Measurements from ENCODE around the gene CFAP45.

Gene CFAP45

GRCh38 chr1:159879136-159879535, 20.8 kb downstream of the CFAP45 start:
- Mint-ChIP-seq H3K27ac (no peak overlapping the region), H3K4me3 (no peak overlapping the region), H3K27me3 (peaks cover 4% of the 10 kb centered on the region), H3K4me1 (no peaks in the 10 kb centered on the region), H3K9me3 (no peaks in the 10 kb centered on the region), H3K36me3 (no peaks in the 10 kb centered on the region)
- DNase-seq = no peak
- CTCF ChIA-PET = interaction anchor here (1.3 to 1.5 kb wide), 3 partner anchors 12 to 81 kb away, joined by 4 to 6 read pairs (median 4); no protein-coding TSS in a partner anchor

GRCh38 chr1:159877695-159878444, 22.1 kb downstream of the CFAP45 start:
- H3K4me1 Mint-ChIP-seq = no peaks in the 10 kb centered on the region
- no peak overlapping the region for H3K4me3 Mint-ChIP-seq
- H3K27ac Mint-ChIP-seq = no peak overlapping the region
- peaks cover 7% of the 10 kb centered on the region for H3K27me3 Mint-ChIP-seq
- H3K36me3 Mint-ChIP-seq = no peaks in the 10 kb centered on the region
- H3K9me3 Mint-ChIP-seq = no peaks in the 10 kb centered on the region
- no peak for DNase-seq
- CTCF ChIA-PET = interaction anchor here (0.9 to 1.3 kb wide), 2 partner anchors 10 to 80 kb away, joined by 3 to 4 read pairs; no protein-coding TSS in a partner anchor

DNA sequence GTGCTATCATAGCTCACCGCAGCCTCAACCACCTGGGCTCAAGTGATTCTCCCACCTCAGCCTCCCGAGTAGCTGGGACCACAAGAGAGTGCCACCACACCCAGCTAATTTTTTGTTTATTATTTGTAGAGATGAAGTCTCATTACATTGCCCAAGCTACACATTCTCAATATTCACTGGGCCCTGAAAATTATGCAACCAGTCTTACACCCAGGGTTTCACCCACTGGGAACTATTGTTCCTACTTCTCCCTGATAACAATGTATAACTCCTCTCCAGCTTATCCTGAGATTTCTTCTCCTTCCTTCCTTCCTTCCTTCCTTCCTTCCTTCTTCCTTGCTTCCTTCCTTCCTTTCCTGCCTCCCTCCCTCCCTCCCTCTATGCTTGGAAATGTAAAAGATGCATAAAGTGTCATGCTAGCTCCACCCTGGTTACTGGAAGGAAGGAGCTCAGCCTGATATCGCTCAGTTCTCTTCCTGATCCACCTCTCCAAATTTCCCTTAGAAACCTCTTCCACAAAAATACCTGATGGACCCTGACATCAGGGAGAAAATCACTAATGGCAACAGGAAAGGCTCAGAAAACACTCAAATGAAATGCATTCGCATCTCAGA, 26.3 kb downstream of the CFAP45 start:
- no peak for DNase-seq
- H3K36me3 Mint-ChIP-seq = no peaks in the 10 kb centered on the region
- H3K27ac Mint-ChIP-seq = no peak overlapping the region
- CTCF ChIA-PET = interaction anchor here (0.6 to 3.2 kb wide), 5 partner anchors 16 to 134 kb away, joined by 3 to 11 read pairs (median 6); no protein-coding TSS in a partner anchor
- peaks cover 25% of the 10 kb centered on the region for H3K27me3 Mint-ChIP-seq
- H3K9me3 Mint-ChIP-seq = no peaks in the 10 kb centered on the region
- H3K4me3 Mint-ChIP-seq = no peak overlapping the region
- peaks cover 3% of the 10 kb centered on the region for H3K4me1 Mint-ChIP-seq

GRCh38 chr1:159872891-159873290, 27.1 kb downstream of the CFAP45 start:
- Mint-ChIP-seq H3K9me3 (no peaks in the 10 kb centered on the region), H3K36me3 (no peaks in the 10 kb centered on the region), H3K4me1 (peaks cover 3% of the 10 kb centered on the region), H3K27ac (no peak overlapping the region), H3K27me3 (peaks cover 32% of the 10 kb centered on the region), H3K4me3 (no peak overlapping the region)
- CTCF ChIA-PET = interaction anchor here (0.6 to 3.2 kb wide), 4 partner anchors 17 to 135 kb away, joined by 3 to 11 read pairs (median 4); no protein-coding TSS in a partner anchor
- DNase-seq = no peak

DNA sequence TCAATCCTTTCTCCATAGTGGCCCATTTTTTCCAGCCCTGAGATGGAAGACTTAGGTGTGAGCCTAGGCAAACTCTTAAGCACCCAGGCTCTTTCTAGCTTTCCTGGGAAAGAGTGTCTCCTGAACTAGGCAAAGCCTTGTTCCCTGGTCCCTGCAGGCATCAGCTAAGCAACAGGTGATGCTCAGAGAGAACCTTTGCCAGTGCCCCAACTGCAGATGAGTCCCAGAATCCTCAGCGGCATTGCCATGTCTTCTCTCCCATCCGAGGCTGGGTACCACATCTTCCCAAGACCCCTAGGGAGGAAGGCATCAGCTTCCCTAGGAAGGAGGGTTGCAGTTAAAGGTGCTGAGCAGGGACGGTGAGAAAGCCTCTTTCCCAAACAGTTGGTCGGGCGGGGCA, 29.3 kb downstream of the CFAP45 start:
- H3K9me3 Mint-ChIP-seq = no peaks in the 10 kb centered on the region
- DNase-seq = no peak
- CTCF ChIA-PET = no interaction called here
- no peak overlapping the region for H3K27ac Mint-ChIP-seq
- no peaks in the 10 kb centered on the region for H3K36me3 Mint-ChIP-seq
- peaks cover 46% of the 10 kb centered on the region for H3K27me3 Mint-ChIP-seq
- peaks cover 13% of the 10 kb centered on the region for H3K4me1 Mint-ChIP-seq
- no peak overlapping the region for H3K4me3 Mint-ChIP-seq

- Mint-ChIP-seq H3K27ac (no peak overlapping the region), H3K27me3 (peaks cover 56% of the 10 kb centered on the region), H3K36me3 (no peaks in the 10 kb centered on the region), H3K4me1 (peaks cover 13% of the 10 kb centered on the region), H3K9me3 (no peaks in the 10 kb centered on the region), H3K4me3 (no peak overlapping the region)
- DNase-seq = no peak
- CTCF ChIA-PET = no interaction called here
Measured at GRCh38 chr1:159869607-159870006, 30.4 kb downstream of the CFAP45 start.

GRCh38 chr1:159869173-159869572, 30.8 kb downstream of the CFAP45 start:
- H3K4me3 Mint-ChIP-seq = no peak overlapping the region
- H3K9me3 Mint-ChIP-seq = no peaks in the 10 kb centered on the region
- no peaks in the 10 kb centered on the region for H3K36me3 Mint-ChIP-seq
- peaks cover 56% of the 10 kb centered on the region for H3K27me3 Mint-ChIP-seq
- H3K4me1 Mint-ChIP-seq = peaks cover 13% of the 10 kb centered on the region
- CTCF ChIA-PET = no interaction called here
- no peak overlapping the region for H3K27ac Mint-ChIP-seq
- DNase-seq = peak; percentile 36

- no peaks in the 10 kb centered on the region for H3K36me3 Mint-ChIP-seq
- DNase-seq = no peak
- no peak overlapping the region for H3K4me3 Mint-ChIP-seq
- H3K27me3 Mint-ChIP-seq = peaks cover 56% of the 10 kb centered on the region
- H3K4me1 Mint-ChIP-seq = peaks cover 13% of the 10 kb centered on the region
- CTCF ChIA-PET = interaction anchor here (1.1 kb wide), 1 partner anchor 9 kb away, joined by 3 read pairs; no protein-coding TSS in a partner anchor
- no peak overlapping the region for H3K27ac Mint-ChIP-seq
- no peaks in the 10 kb centered on the region for H3K9me3 Mint-ChIP-seq
Measured at GRCh38 chr1:159868766-159869165, 31.2 kb downstream of the CFAP45 start.

GRCh38 chr1:159867664-159868026, 32.3 kb downstream of the CFAP45 start:
- CTCF ChIA-PET = interaction anchor here (1.1 to 1.2 kb wide), 2 partner anchors 11 to 653 kb away, joined by 3 to 5 read pairs; no protein-coding TSS in a partner anchor

GRCh38 chr1:159866905-159867663, 32.9 kb downstream of the CFAP45 start:
- CTCF ChIA-PET = interaction anchor here (1.2 to 1.5 kb wide), 3 partner anchors 14 to 653 kb away, joined by 3 to 5 read pairs (median 5); no protein-coding TSS in a partner anchor
- Mint-ChIP-seq H3K27me3 (peaks cover 48% of the 10 kb centered on the region), H3K4me3 (no peak overlapping the region), H3K4me1 (peaks cover 13% of the 10 kb centered on the region), H3K9me3 (no peaks in the 10 kb centered on the region), H3K27ac (no peak overlapping the region), H3K36me3 (no peaks in the 10 kb centered on the region)
- DNase-seq = no peak

More at GRCh38 chr1:159867664-159868026, 32.3 kb downstream of the CFAP45 start:
- Mint-ChIP-seq H3K27ac (no peak overlapping the region), H3K9me3 (no peaks in the 10 kb centered on the region), H3K4me3 (no peak overlapping the region), H3K36me3 (no peaks in the 10 kb centered on the region), H3K4me1 (peaks cover 13% of the 10 kb centered on the region), H3K27me3 (peaks cover 51% of the 10 kb centered on the region)
- no peak for DNase-seq

DNA sequence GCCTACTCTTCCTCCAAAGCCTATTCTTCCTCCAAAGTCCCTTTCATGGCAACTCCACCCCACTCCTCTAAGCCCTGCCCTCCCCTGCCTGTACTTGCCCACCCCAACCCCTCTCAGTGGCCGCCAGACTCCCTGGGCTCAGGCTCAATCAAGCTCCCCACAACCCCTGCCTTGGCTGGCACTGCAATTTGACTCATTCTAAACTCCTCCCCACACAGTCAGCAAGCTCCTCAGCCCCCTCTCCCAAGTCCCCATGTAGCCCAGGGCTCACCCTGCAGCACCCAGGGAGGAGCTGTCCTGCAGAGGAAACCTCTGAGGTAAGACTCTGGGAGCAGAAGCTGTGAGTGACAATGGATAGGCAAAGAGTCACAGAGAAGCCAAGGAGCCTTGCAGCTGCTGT, 33.9 kb downstream of the CFAP45 start:
- Mint-ChIP-seq H3K4me3 (no peak overlapping the region), H3K4me1 (peaks cover 13% of the 10 kb centered on the region)
- CTCF ChIA-PET = interaction anchor here (1.2 to 1.5 kb wide), 3 partner anchors 13 to 68 kb away, joined by 3 to 5 read pairs (median 5); no protein-coding TSS in a partner anchor

DNA sequence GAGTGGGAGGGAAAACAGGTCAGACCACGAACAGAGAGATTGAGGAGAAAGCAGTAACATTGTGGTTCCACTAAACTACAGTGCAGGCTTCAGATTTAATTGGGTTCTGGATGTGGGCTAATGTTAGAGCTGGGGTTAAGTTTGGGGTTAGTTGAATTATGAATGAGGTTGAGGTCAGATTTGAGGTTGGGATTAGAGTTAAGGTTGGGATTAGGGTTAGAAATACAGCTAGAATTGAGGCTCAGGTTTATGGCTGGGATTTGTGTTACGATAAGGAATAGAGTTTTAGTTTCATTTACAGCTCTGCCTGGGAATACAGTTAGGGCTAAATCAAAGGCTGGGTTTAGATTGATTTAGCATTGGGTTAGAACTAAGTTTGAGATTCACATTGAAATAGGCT, 35.7 kb downstream of the CFAP45 start:
- no peak for DNase-seq
- no peak overlapping the region for H3K27ac Mint-ChIP-seq
- H3K9me3 Mint-ChIP-seq = no peaks in the 10 kb centered on the region
- H3K4me3 Mint-ChIP-seq = no peak overlapping the region
- peaks cover 13% of the 10 kb centered on the region for H3K4me1 Mint-ChIP-seq
- H3K27me3 Mint-ChIP-seq = peaks cover 52% of the 10 kb centered on the region
- CTCF ChIA-PET = interaction anchor here (0.6 to 1.5 kb wide), 2 partner anchors 28 to 1909 kb away, joined by 3 to 4 read pairs; no protein-coding TSS in a partner anchor
- no peaks in the 10 kb centered on the region for H3K36me3 Mint-ChIP-seq

More for the DNA sequence above, 33.9 kb downstream of the CFAP45 start:
- no peak for DNase-seq
- Mint-ChIP-seq H3K27ac (no peak overlapping the region), H3K36me3 (no peaks in the 10 kb centered on the region), H3K9me3 (no peaks in the 10 kb centered on the region), H3K27me3 (peaks cover 50% of the 10 kb centered on the region)

- CTCF ChIA-PET = interaction anchor here (0.9 kb wide), 1 partner anchor 12 kb away, joined by 3 read pairs; no protein-coding TSS in a partner anchor
- peaks cover 35% of the 10 kb centered on the region for H3K27me3 Mint-ChIP-seq
- H3K4me1 Mint-ChIP-seq = peaks cover 10% of the 10 kb centered on the region
- no peaks in the 10 kb centered on the region for H3K36me3 Mint-ChIP-seq
- H3K27ac Mint-ChIP-seq = no peak within 1 kb of the TSS
- H3K9me3 Mint-ChIP-seq = no peaks in the 10 kb centered on the region
- H3K4me3 Mint-ChIP-seq = no peak within 1 kb of the TSS
- DNase-seq = no peak
Measured at GRCh38 chr1:159862557-159862956, 37.4 kb downstream of the CFAP45 start, which contains the start of gene VSIG8. Gene VSIG8 (minus strand): TSS chr1:159862657. CDS start chr1:159862521, 136 bp downstream.

- Mint-ChIP-seq H3K27me3 (peaks cover 30% of the 10 kb centered on the region), H3K9me3 (no peaks in the 10 kb centered on the region), H3K36me3 (no peaks in the 10 kb centered on the region)
Measured at GRCh38 chr1:159862031-159862430, 37.9 kb downstream of the CFAP45 start.

More at GRCh38 chr1:159862031-159862430, 37.9 kb downstream of the CFAP45 start:
- DNase-seq = no peak
- no peak overlapping the region for H3K4me3 Mint-ChIP-seq
- peaks cover 9% of the 10 kb centered on the region for H3K4me1 Mint-ChIP-seq
- H3K27ac Mint-ChIP-seq = no peak overlapping the region
- CTCF ChIA-PET = no interaction called here
